A204.1 (cell line): ENCODE data around the gene TMEM63C.
"Not testable (repeated sequence)": the region's sequence is repeated elsewhere in the genome, so short reads cannot be mapped to it uniquely, and the experiment has no call there.

Source experiments
- FAIRE-seq: peaks from 2 replicates; lab custom pipeline; 2012; peaks lifted over from hg19 to GRCh38; lab: Jason Lieb, UNC

Gene TMEM63C

GRCh38 chr14:77276295-77276935, 94.8 kb downstream of the TMEM63C start:
- FAIRE-seq, result no peak

GRCh38 chr14:77276959-77277358, 95.4 kb downstream of the TMEM63C start:
- FAIRE-seq, result no peak

GRCh38 chr14:77278461-77279230, 97.0 kb downstream of the TMEM63C start:
- no peak for FAIRE-seq

- FAIRE-seq, result no peak
Measured at GRCh38 chr14:77279719-77280118, 98.1 kb downstream of the TMEM63C start.

- not testable (repeated sequence) for FAIRE-seq
Measured at GRCh38 chr14:77280921-77281320, 99.3 kb downstream of the TMEM63C start.

GRCh38 chr14:77281852-77282410, 100.3 kb downstream of the TMEM63C start:
- FAIRE-seq, result no peak

GRCh38 chr14:77284066-77284465, 102.5 kb downstream of the TMEM63C start:
- no peak for FAIRE-seq

GRCh38 chr14:77284466-77284865, 102.9 kb downstream of the TMEM63C start:
- no peak for FAIRE-seq

GRCh38 chr14:77286576-77286975, 105.0 kb downstream of the TMEM63C start:
- FAIRE-seq, result no peak

- FAIRE-seq, result no peak
Measured at GRCh38 chr14:77290705-77291104, 109.1 kb downstream of the TMEM63C start.

- no peak for FAIRE-seq
Measured at GRCh38 chr14:77296155-77296554, 114.6 kb downstream of the TMEM63C start.

- no peak for FAIRE-seq
Measured at GRCh38 chr14:77296906-77297305, 115.3 kb downstream of the TMEM63C start.

- FAIRE-seq, result no peak
Measured at GRCh38 chr14:77299771-77300170, 118.2 kb downstream of the TMEM63C start.

GRCh38 chr14:77301103-77301502, 119.5 kb downstream of the TMEM63C start:
- no peak for FAIRE-seq

GRCh38 chr14:77302926-77303325, 121.3 kb downstream of the TMEM63C start:
- FAIRE-seq, result no peak

- no peak for FAIRE-seq
Measured at GRCh38 chr14:77303417-77304156, 122.0 kb downstream of the TMEM63C start.

GRCh38 chr14:77305696-77306095, 124.1 kb downstream of the TMEM63C start:
- no peak for FAIRE-seq

- no peak for FAIRE-seq
Measured at GRCh38 chr14:77306416-77306815, 124.8 kb downstream of the TMEM63C start.

- no peak for FAIRE-seq
Measured at GRCh38 chr14:77306851-77307496, 125.4 kb downstream of the TMEM63C start.
